K562 (cell line): ENCODE data around the gene MRPL41. TPM values are rescaled to one million over a fixed set of nuclear protein-coding genes. Genes with fewer than 3 reads are reported as not detected.

Experiments
- ATAC-seq: fragments of 200-7000 bp; cut with Tn5 transposase; 3 replicates; pipeline ENCODE4 v1.9.1; 2020; ENCODE audit warnings: moderate library complexity
- BruUV-seq: library from RNA; stranded (reverse); fragments of 400-500 nt; replicated peaks from 2 replicates; lab custom pipeline; 2021; lab: Mats Ljungman, UMichigan
- CTCF ChIA-PET: fragments of 300-600 bp; formaldehyde crosslinking; extraction: SDS; loops from one replicate; lab custom pipeline; 2021; ENCODE audit warnings: low intra/inter-chr PET ratio; lab: Yijun Ruan, JAX
- POLR2A ChIA-PET: fragments of 300-600, 350-650 bp; sonication (Branson Sonifier 250); formaldehyde crosslinking; extraction: SDS; loops from one replicate; lab custom pipeline; 2021; ENCODE audit warnings: antibody characterized with exemption, inconsistent platforms; lab: Yijun Ruan, JAX
- DNase-seq, 4 experiments: peaks; one replicate each; pipeline versions ENCODE4 v3.0.0 to v3.0.0-alpha.2; 2011 to 2018; ENCODE audit warnings: low spot score in 3 of 4, mixed read lengths in 3 of 4; ENCODE audit errors: extremely low read depth in 1 of 4
- FAIRE-seq: peaks from 2 replicates; lab custom pipeline; 2011; peaks lifted over from hg19 to GRCh38; lab: Jason Lieb, UNC
- H2AFZ ChIP-seq: 2 replicates; pipeline ENCODE4 v1.6.0; 2011; ENCODE audit warnings: low read depth, low read length, control low read depth, inconsistent platforms
- H3K27ac ChIP-seq: fragments of 200-600 bp; 3 replicates; pipeline ENCODE4 v1.8.0; 2011; ENCODE audit warnings: low read depth, mild to moderate bottlenecking, control low read depth, inconsistent platforms, low read length, moderate library complexity, mixed read lengths; ENCODE audit errors: extremely low read depth
- H3K27me3 ChIP-seq, 2 experiments: fragments of 300-600 bp in 1 of 2; 2 replicates in 1 of 2; 3 replicates in 1 of 2; pipeline versions ENCODE4 v1.6.0 to v1.8.0; 2011; ENCODE audit warnings: inconsistent platforms in 2 of 2, low read length in 2 of 2, mild to moderate bottlenecking in 1 of 2, mixed read lengths in 1 of 2, moderate library complexity in 1 of 2; ENCODE audit not compliant: control insufficient read depth in 2 of 2, insufficient read depth in 2 of 2
- H3K36me3 ChIP-seq: fragments of 300-600 bp; 3 replicates; pipeline ENCODE4 v1.8.0; 2011; ENCODE audit warnings: mild to moderate bottlenecking, low read length, inconsistent platforms; ENCODE audit not compliant: control insufficient read depth, insufficient read depth
- H3K4me1 ChIP-seq, 2 experiments: fragments of 200-600 bp in 1 of 2; replicated peaks in 1 of 2; 2 replicates in 1 of 2; 3 replicates in 1 of 2; pipeline versions ENCODE4 v1.5.1 to v1.8.0; 2011; ENCODE audit warnings: inconsistent platforms in 2 of 2, low read length in 2 of 2, mild to moderate bottlenecking in 1 of 2, mixed read lengths in 1 of 2, moderate library complexity in 1 of 2; ENCODE audit not compliant: control insufficient read depth in 2 of 2, insufficient read depth in 2 of 2
- H3K4me2 ChIP-seq: 2 replicates; pipeline ENCODE4 v1.6.1; 2011; ENCODE audit warnings: low read length, control low read depth, inconsistent platforms, mixed read lengths; ENCODE audit not compliant: insufficient read depth
- H3K4me3 ChIP-seq: fragments of 200-600 bp; sonication (generic), shearing (Covaris generic); 2 replicates; pipeline ENCODE4 v1.5.1; 2016; ENCODE audit warnings: control low read depth, inconsistent platforms
- H3K79me2 ChIP-seq: fragments of 200-600 bp; 3 replicates; pipeline ENCODE4 v1.8.0; 2011; ENCODE audit warnings: low read length, inconsistent platforms; ENCODE audit not compliant: control insufficient read depth, insufficient read depth
- H3K9ac ChIP-seq, 2 experiments: 2 replicates each; pipeline versions ENCODE4 v1.6.0 to v1.6.1; 2011; ENCODE audit warnings: low read depth in 2 of 2, low read length in 2 of 2, control low read depth in 1 of 2, inconsistent platforms in 1 of 2, mild to moderate bottlenecking in 1 of 2, mixed read lengths in 1 of 2; ENCODE audit not compliant: insufficient read depth in 1 of 2
- H3K9me1 ChIP-seq: one replicate; pipeline ENCODE4 v1.6.0; 2011; ENCODE audit warnings: inconsistent platforms, mild to moderate bottlenecking, low read length, moderate library complexity; ENCODE audit not compliant: control insufficient read depth, insufficient read depth
- H3K9me3 ChIP-seq: replicated peaks from 2 replicates; pipeline ENCODE4 v1.5.1; 2011; ENCODE audit warnings: low read depth, low read length, inconsistent platforms; ENCODE audit not compliant: control insufficient read depth, insufficient read depth
- H4K20me1 ChIP-seq: replicated peaks from 2 replicates; pipeline ENCODE4 v1.6.1; 2011; ENCODE audit warnings: low read length, inconsistent platforms, mixed read lengths; ENCODE audit not compliant: control insufficient read depth, insufficient read depth
- MEF2A ChIP-seq: IDR thresholded peaks from 2 replicates; pipeline ENCODE4 v1.6.1; 2011; ENCODE audit warnings: low read depth, mild to moderate bottlenecking, low read length, moderate library complexity; ENCODE audit not compliant: control insufficient read depth
- PHF20 ChIP-seq: fragments of 450-650 bp; IDR thresholded peaks from 2 replicates; pipeline ENCODE4 v1.6.1; 2018; ENCODE audit not compliant: partially characterized antibody
- POLR2G ChIP-seq: fragments of 200-400 bp; formaldehyde crosslinking; IDR thresholded peaks from 2 replicates; pipeline ENCODE4 v1.6.1; 2017; ENCODE audit warnings: low read depth, mild to moderate bottlenecking, antibody characterized with exemption, low read length, moderate library complexity
- PRPF4 ChIP-seq: fragments of 200-400 bp; formaldehyde crosslinking; IDR thresholded peaks from one replicate; pipeline ENCODE4 v1.6.1; 2017; ENCODE audit warnings: low read length, low read depth, mild to moderate bottlenecking; ENCODE audit not compliant: insufficient read depth, poor library complexity, severe bottlenecking
- RB1 ChIP-seq: fragments of 450-650 bp; IDR thresholded peaks from 2 replicates; pipeline ENCODE4 v1.6.1; 2017; ENCODE audit warnings: low read depth, mild to moderate bottlenecking
- RBBP5 ChIP-seq: fragments of 200-600 bp; sonication (generic); IDR thresholded peaks from 2 replicates; pipeline ENCODE4 v1.6.1; 2012; ENCODE audit warnings: borderline replicate concordance, mild to moderate bottlenecking, low read length, control low read depth, inconsistent platforms; ENCODE audit not compliant: insufficient read depth, poor library complexity, severe bottlenecking
- RBFOX2 ChIP-seq: fragments of 200-400 bp; formaldehyde crosslinking; IDR thresholded peaks from 2 replicates; pipeline ENCODE4 v1.6.1; 2017; ENCODE audit warnings: low read depth, mild to moderate bottlenecking, low read length, moderate library complexity
- RBM14 ChIP-seq: fragments of 200-400 bp; formaldehyde crosslinking; IDR thresholded peaks from 2 replicates; pipeline ENCODE4 v1.6.1; 2018; ENCODE audit warnings: low read depth, mild to moderate bottlenecking, low read length, moderate library complexity, borderline replicate concordance; ENCODE audit not compliant: insufficient read depth
- SMARCB1 ChIP-seq: IDR thresholded peaks from 2 replicates; pipeline ENCODE4 v1.6.1; 2011; ENCODE audit warnings: improper control_type of control experiment, low read depth; ENCODE audit not compliant: insufficient read length
- TRIM28 ChIP-seq: fragments of 450-650 bp; IDR thresholded peaks from 2 replicates; pipeline ENCODE4 v1.6.1; 2017
- ZFX ChIP-seq: sonication (generic); formaldehyde crosslinking; IDR thresholded peaks from 2 replicates; pipeline ENCODE4 v1.8.0; 2022; ENCODE audit warnings: mild to moderate bottlenecking, missing genetic modification reagents, moderate library complexity
- ZNF12 ChIP-seq: sonication (generic); formaldehyde crosslinking; IDR thresholded peaks from 2 replicates; pipeline ENCODE4 v1.4.0; 2020; ENCODE audit warnings: mild to moderate bottlenecking, missing genetic modification reagents
- WGBS: fragments of 100-300 bp; shearing (Covaris generic); methylation state at CpG from one replicate; pipeline ENCODE4 v1.1.6; 2016; ENCODE audit warnings: low coverage, mixed read lengths; ENCODE audit not compliant: insufficient coverage; ENCODE audit errors: missing lambda C conversion rate; 5-methylcytosine and 5-hydroxymethylcytosine counted together
- in situ Hi-C: fragments of 300-500 bp; cut with MboI; formaldehyde crosslinking; loops from 4 replicates; pipeline ENCODE4 v1.15.0; 2018; ENCODE audit warnings: inconsistent platforms, mixed read lengths
- intact Hi-C: fragments of 100-400 bp; cut with micrococcal nuclease; formaldehyde crosslinking; loops from 2 replicates; pipeline ENCODE4 v1.14.2; 2022
- polyA plus RNA-seq, 8 experiments: library from polyadenylated mRNA; depleted of rRNA in 4 of 8; stranded (reverse) in 5 of 8; unstranded in 3 of 8; fragments of >200 nt; fragmentation: Nextera tagmentation in 2 of 8; fragmentation: Illumina TruSeq in 1 of 8; extraction: Ambion mirVana in 2 of 8; extraction: Trizol in 1 of 8; gene quantifications; 2 replicates each; pipeline versions ENCODE4 v1.2.1 to v1.2.3, GENCODE V29; 2011 to 2014; ENCODE audit warnings: inconsistent platforms in 1 of 8, missing spikeins in 1 of 8
- total RNA-seq, 7 experiments: library from RNA; depleted of rRNA in 6 of 7; stranded (reverse); fragments of >200 nt in 6 of 7; fragmentation: Illumina TruSeq in 2 of 7; extraction: Trizol in 2 of 7; gene quantifications; 2 replicates each; pipeline versions ENCODE4 v1.2.1 to v1.2.3, GENCODE V29; 2011 to 2021; ENCODE audit warnings: low replicate concordance in 1 of 7
- TF ChIP-seq, protein P1 (sequence below): fragments of 450-650 bp; formaldehyde crosslinking; IDR thresholded peaks from 2 replicates; pipeline ENCODE4 v1.4.0; 2020; ENCODE audit warnings: mild to moderate bottlenecking, moderate library complexity
- TF ChIP-seq, protein P2 (sequence below), 2 experiments: IDR thresholded peaks; 2 replicates each; pipeline ENCODE4 v1.6.1; 2012; ENCODE audit warnings: improper control_type of control experiment in 2 of 2, low read depth in 2 of 2, low read length in 2 of 2, borderline replicate concordance in 1 of 2
- TF ChIP-seq, protein P3 (sequence below), 2 experiments: IDR thresholded peaks; 2 replicates each; pipeline ENCODE4 v1.6.1; 2011; ENCODE audit warnings: borderline replicate concordance in 1 of 2, control low read depth in 1 of 2, low read depth in 1 of 2, low read length in 1 of 2, mild to moderate bottlenecking in 1 of 2, mixed read lengths in 1 of 2, moderate library complexity in 1 of 2; ENCODE audit not compliant: insufficient read depth in 1 of 2, insufficient read length in 1 of 2, poor library complexity in 1 of 2, severe bottlenecking in 1 of 2; ENCODE audit errors: extremely low read depth in 1 of 2

MRPL41 gene
- total and polyA plus RNA-seq, 9 of the 15 experiments (the other 6 are each of a cell fraction or from before 2014, with no cell fraction given), result 2.6 to 259 (median 21.6) TPM

DNA sequence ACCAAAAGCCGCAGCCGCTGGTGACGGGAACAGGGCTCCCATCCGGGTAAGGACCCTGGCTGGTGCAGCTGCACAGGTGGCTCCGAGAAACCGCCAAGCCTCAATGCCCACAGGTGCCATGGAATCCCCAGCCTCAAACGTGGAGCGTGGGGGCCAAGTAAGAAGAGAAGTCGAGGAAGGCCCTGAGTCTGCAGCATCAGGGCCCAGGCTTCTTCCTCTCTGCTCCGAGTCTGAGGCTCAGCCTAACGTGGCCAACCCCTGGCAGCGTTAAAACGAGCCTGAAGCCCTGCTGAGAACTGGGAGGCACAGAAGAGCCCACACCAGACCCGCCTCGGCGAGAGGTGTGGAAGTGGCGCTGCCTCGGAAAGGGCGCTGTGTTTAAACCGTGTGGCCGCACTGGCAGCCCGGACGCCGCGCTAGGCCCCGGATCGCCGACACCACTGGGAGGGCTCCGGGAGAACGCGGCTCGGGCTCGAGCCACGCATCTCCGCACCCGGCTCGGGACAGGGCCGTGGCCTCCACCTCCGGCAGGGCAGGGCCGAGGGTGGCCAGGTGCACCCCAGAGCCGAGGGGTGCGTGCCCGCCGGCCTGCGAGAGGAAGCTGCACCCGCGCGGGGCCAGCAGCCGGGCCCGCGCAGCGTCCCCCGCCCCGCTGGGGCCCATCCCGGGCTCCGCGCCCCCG, 37.9 kb downstream of the MRPL41 start:
- Histone ChIP-seq H2AFZ (0 out of 2 replicates have a peak overlapping the region, but pooled peaks have one; percentile 6), H3K27ac (peak overlapping the region; percentile 76), H3K4me3 (peak overlapping the region; percentile 73), H3K36me3 (peaks cover 45% of the 10 kb centered on the region; the same call in 2 of the 3 replicates), H3K4me2 (peak overlapping the region; percentile 92), H3K9me1 (no peaks in the 10 kb centered on the region), H3K9me3 (no peaks in the 10 kb centered on the region), H3K4me1 (peaks cover 27 to 55% of the 10 kb centered on the region in 2 experiments; a peak in 4 of 5 replicates), H3K79me2 (peaks cover 35% of the 10 kb centered on the region), H4K20me1 (0 out of 2 replicates have a peak, but pooled peaks cover 19% of the 10 kb centered on the region), H3K9ac (peak overlapping the region; percentile 82 to 99), H3K27me3 (no peaks in the 10 kb centered on the region)
- peak in 1 of 4 experiments; percentile 66 for DNase-seq
- in situ Hi-C loops (no loop called here), intact Hi-C loops (loop anchor here (10.0 kb wide), 1 partner anchor 85 kb away; no protein-coding TSS in a partner anchor)
- peak; percentile 40 for FAIRE-seq
- CTCF ChIA-PET, result no interaction called here
- POLR2A ChIA-PET, result interaction anchor here (1.2 to 4.2 kb wide), 3 partner anchors 10 to 17 kb away, joined by 4 to 28 read pairs (median 6); partner anchors contain the start of gene DPH7
- no TSS peak for BruUV-seq
- ATAC-seq, result peak; percentile 4
- 8% methylated on average over 33 of the region's 58 CpGs for WGBS
- TF ChIP-seq RBFOX2 (peak; percentile 72), SMARCB1 (no peak), RB1 (peak; percentile 38; the same call in 1 of the 2 replicates), POLR2G (peak; percentile 45), RBM14 (0 out of 2 replicates have a peak, but pooled peaks have one; percentile 68), RBBP5 (peak; percentile 78), ZNF12 (CRISPR knock-in tag) (peak; percentile 97), TRIM28 (no peak), PRPF4 (peak; percentile 4), PHF20 (peak; percentile 35), MEF2A (no peak), ZFX (CRISPR knock-in tag) (peak; percentile 59)
- TF ChIP-seq, protein P1, sequence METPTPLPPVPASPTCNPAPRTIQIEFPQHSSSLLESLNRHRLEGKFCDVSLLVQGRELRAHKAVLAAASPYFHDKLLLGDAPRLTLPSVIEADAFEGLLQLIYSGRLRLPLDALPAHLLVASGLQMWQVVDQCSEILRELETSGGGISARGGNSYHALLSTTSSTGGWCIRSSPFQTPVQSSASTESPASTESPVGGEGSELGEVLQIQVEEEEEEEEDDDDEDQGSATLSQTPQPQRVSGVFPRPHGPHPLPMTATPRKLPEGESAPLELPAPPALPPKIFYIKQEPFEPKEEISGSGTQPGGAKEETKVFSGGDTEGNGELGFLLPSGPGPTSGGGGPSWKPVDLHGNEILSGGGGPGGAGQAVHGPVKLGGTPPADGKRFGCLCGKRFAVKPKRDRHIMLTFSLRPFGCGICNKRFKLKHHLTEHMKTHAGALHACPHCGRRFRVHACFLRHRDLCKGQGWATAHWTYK (CRISPR knock-in tag), result no peak
- TF ChIP-seq, protein P2, sequence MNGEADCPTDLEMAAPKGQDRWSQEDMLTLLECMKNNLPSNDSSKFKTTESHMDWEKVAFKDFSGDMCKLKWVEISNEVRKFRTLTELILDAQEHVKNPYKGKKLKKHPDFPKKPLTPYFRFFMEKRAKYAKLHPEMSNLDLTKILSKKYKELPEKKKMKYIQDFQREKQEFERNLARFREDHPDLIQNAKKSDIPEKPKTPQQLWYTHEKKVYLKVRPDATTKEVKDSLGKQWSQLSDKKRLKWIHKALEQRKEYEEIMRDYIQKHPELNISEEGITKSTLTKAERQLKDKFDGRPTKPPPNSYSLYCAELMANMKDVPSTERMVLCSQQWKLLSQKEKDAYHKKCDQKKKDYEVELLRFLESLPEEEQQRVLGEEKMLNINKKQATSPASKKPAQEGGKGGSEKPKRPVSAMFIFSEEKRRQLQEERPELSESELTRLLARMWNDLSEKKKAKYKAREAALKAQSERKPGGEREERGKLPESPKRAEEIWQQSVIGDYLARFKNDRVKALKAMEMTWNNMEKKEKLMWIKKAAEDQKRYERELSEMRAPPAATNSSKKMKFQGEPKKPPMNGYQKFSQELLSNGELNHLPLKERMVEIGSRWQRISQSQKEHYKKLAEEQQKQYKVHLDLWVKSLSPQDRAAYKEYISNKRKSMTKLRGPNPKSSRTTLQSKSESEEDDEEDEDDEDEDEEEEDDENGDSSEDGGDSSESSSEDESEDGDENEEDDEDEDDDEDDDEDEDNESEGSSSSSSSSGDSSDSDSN (IDR thresholded peaks at IDR 0.05; ENCODE audit: borderline replicate concordance in 1 of 2, low read depth in 2 of 2, low read length in 2 of 2), result 0 out of 4 replicates have a peak, but pooled peaks of 1 of the 2 experiments have one; percentile 32
- TF ChIP-seq, protein P3, sequence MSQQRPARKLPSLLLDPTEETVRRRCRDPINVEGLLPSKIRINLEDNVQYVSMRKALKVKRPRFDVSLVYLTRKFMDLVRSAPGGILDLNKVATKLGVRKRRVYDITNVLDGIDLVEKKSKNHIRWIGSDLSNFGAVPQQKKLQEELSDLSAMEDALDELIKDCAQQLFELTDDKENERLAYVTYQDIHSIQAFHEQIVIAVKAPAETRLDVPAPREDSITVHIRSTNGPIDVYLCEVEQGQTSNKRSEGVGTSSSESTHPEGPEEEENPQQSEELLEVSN (IDR thresholded peaks at IDR 0.05; ENCODE audit: borderline replicate concordance in 1 of 2, extremely low read depth in 1 of 2, insufficient read depth in 1 of 2, insufficient read length in 1 of 2, low read depth in 1 of 2, low read length in 1 of 2, poor library complexity in 1 of 2, severe bottlenecking in 1 of 2), result peak in 1 of 2 experiments; percentile 61
